ENCODE measurements around the gene ANO3. TPM values are rescaled to one million over a fixed set of nuclear protein-coding genes. Genes with fewer than 3 reads are reported as not detected.

The ANO3 gene
- total RNA-seq, 1 donor = 5.9 TPM

DNA sequence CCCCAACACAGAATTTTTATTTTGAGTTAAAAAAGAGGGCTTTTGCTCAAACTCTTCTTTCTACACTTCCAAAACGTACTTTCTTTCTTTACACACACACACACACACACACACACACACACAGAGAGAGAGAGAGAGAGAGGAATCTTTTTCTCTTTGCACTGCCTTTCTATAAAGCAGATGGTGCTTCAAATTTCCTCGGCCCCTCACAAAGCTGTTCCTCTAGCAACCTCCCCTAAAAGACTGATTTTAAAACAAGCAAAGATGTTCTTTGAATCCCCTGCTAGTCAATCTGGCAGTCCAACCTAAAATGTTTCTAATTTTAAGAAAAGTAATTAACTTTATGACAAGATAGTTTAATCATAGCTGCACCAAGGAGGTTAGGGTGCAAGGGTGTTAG, 2.7 kb upstream of the ANO3 start:
- no peak for TF ChIP-seq CTCF (IDR thresholded peaks at IDR 0.05; ENCODE audit: insufficient read depth, low read length)

GRCh38 chr11:26330262-26330661, 1.7 kb upstream of the ANO3 start:
- TF ChIP-seq CTCF (IDR thresholded peaks at IDR 0.05; ENCODE audit: insufficient read depth, low read length) = no peak
- DNase-seq (ENCODE audit: low read depth) = no peak
- H3K4me3 ChIP-seq (ENCODE audit: low read depth, low read length) = no peak overlapping the region

More for the DNA sequence above, 2.7 kb upstream of the ANO3 start:
- H3K4me3 ChIP-seq (ENCODE audit: low read depth, low read length) = no peak overlapping the region
- DNase-seq (ENCODE audit: low read depth) = no peak

DNA sequence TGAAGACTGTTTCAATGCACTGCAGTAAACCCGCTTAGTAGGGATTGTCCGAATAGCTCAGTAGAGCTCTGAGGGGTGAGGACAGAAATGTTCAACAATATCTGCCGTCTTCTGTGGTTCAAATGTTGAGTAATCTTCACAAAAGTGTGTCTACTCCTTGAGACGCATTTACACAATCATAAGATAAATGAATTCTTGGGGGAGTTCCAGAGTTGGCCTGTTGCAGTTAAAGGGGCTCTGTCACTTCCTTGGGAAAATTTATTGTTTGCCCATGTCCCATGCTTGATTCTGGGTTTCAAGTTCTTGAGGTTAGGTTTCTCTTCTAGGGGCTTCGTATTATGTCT, 614 bp downstream of the ANO3 start:
- DNase-seq (ENCODE audit: low read depth) = peak; percentile 80
- H3K4me3 ChIP-seq (ENCODE audit: low read depth, low read length) = peak overlapping the region; percentile 70
- TF ChIP-seq CTCF (IDR thresholded peaks at IDR 0.05; ENCODE audit: insufficient read depth, low read length) = no peak

GRCh38 chr11:26333906-26334305, 2.0 kb downstream of the ANO3 start:
- H3K4me3 ChIP-seq (ENCODE audit: low read depth, low read length) = no peak overlapping the region
- no peak for TF ChIP-seq CTCF (IDR thresholded peaks at IDR 0.05; ENCODE audit: insufficient read depth, low read length)
- DNase-seq (ENCODE audit: low read depth) = peak; percentile 73

- H3K4me3 ChIP-seq (ENCODE audit: low read depth, low read length) = no peak overlapping the region
- TF ChIP-seq CTCF (IDR thresholded peaks at IDR 0.05; ENCODE audit: insufficient read depth, low read length) = no peak
- peak; percentile 54 for DNase-seq (ENCODE audit: low read depth)
Observed at GRCh38 chr11:26335903-26336302, 4.0 kb downstream of the ANO3 start.

DNA sequence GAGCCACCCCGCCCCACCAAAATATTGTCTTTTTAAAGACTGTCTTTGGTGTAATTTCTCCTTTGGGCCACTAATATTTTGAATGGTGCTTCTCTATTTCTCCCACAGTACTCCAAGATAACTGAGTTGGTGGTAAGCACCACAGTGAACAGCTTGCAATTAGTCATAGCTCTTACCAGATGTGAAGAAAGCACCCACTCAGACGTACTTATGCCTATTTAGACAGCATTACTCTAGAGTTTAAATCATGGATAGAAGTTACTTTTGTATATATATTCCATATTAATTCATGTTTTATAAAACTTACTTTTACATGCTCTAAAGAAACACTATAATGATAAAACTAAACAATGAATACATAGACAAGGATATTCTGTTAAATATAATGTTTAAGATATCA, 12.7 kb downstream of the ANO3 start:
- no peak for TF ChIP-seq CTCF (IDR thresholded peaks at IDR 0.05; ENCODE audit: insufficient read depth, low read length)
- DNase-seq (ENCODE audit: low read depth) = peak; percentile 44
- H3K4me3 ChIP-seq (ENCODE audit: low read depth, low read length) = no peak overlapping the region

DNA sequence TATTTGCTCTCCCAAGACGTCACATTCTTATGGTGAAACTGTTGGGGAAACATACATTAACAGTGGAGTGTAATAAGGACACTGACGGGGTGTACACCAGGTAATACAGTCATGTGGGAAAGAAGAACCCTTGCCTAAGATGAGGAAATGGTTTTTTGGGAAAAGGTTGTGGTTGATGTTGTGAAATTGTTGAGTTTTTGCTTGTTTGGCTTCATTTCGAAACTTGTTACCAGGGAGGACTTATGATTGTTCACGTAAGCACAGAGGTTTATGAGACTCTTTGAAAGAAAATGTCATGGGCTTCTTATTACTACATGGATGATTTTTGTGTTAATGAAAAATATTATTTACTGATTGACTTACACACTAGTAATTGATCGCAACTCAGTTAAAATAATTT, 16.8 kb downstream of the ANO3 start:
- no peak for DNase-seq (ENCODE audit: low read depth)
- H3K4me3 ChIP-seq (ENCODE audit: low read depth, low read length) = no peak overlapping the region
- TF ChIP-seq CTCF (IDR thresholded peaks at IDR 0.05; ENCODE audit: insufficient read depth, low read length) = no peak

All from fibroblast of the aortic adventitia (primary cell).